ENCODE results near the gene SMARCC2. TPM values are rescaled to one million over a fixed set of nuclear protein-coding genes. Genes with fewer than 3 reads are reported as not detected.

SMARCC2 gene
- total and polyA plus RNA-seq, 2 of the 13 experiments (the other 11 are each of a cell fraction or from before 2014, with no cell fraction given) = 21.3 to 24.1 TPM

DNA sequence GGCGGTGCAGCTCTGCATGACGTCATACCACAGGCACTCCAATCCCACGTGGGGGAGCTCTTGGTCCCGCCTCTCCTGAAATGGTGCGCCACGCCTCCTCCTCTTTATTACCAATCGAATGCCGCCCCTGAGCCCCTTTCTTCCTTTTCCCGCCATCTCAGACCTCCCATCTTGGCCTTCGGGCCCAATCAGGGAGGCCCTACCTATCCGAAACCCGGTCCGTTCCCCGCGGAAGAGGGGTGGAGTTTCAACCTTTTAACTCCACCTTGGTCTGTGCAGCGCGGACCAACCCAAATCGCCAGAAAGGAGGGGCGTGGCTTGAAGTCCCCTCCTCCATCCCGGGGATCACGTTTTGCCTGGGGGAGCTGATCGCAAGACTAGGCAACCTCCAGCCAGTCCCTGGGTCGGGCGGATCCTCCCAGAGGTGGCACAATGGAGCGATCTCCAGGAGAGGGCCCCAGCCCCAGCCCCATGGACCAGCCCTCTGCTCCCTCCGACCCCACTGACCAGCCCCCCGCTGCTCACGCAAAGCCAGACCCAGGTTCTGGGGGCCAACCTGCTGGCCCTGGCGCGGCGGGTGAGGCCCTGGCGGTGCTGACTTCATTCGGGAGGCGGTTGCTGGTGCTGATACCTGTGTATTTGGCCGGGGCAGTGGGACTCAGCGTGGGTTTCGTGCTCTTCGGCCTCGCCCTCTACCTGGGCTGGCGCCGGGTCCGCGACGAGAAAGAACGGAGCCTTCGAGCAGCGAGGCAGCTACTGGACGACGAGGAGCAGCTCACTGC, 61.2 kb downstream of the SMARCC2 start, which contains the start of gene ESYT1 (continued):
- no peak for TF ChIP-seq LRRFIP1 (CRISPR knock-in tag; conservative IDR thresholded peaks at IDR 0.05)
- 0 out of 2 replicates have a peak, but pooled peaks have one; percentile 13 for TF ChIP-seq ZNF383 (CRISPR knock-in tag; IDR thresholded peaks at IDR 0.05; ENCODE audit: borderline replicate concordance)
- TF ChIP-seq CBX5 (CRISPR knock-in tag; IDR thresholded peaks at IDR 0.05; ENCODE audit: borderline replicate concordance) = no peak
- TF ChIP-seq ZBTB37 (CRISPR knock-in tag; IDR thresholded peaks at IDR 0.05) = no peak
- TF ChIP-seq ZNF691 (CRISPR knock-in tag; IDR thresholded peaks at IDR 0.05; ENCODE audit: borderline replicate concordance, low read depth) = 0 out of 2 replicates have a peak, but pooled peaks have one; percentile 25
- TF ChIP-seq MED13 (CRISPR knock-in tag; IDR thresholded peaks at IDR 0.05) = no peak
- TF ChIP-seq ZNF432 (CRISPR knock-in tag; IDR thresholded peaks at IDR 0.05; ENCODE audit: borderline replicate concordance) = no peak
- TF ChIP-seq PITX1 (CRISPR knock-in tag; IDR thresholded peaks at IDR 0.05) = peak; percentile 32; the same call in 1 of the 2 replicates
- peak; percentile 26; the same call in 1 of the 2 replicates for TF ChIP-seq SIN3A (IDR thresholded peaks at IDR 0.05; ENCODE audit: borderline replicate concordance, low read depth, low read length)
- TF ChIP-seq KDM1A (CRISPR knock-in tag; IDR thresholded peaks at IDR 0.05) = no peak
- 0 out of 2 replicates have a peak, but pooled peaks have one; percentile 15 for TF ChIP-seq ZNF766 (CRISPR knock-in tag; IDR thresholded peaks at IDR 0.05; ENCODE audit: borderline replicate concordance)
- no peak for TF ChIP-seq SCMH1 (CRISPR knock-in tag; IDR thresholded peaks at IDR 0.05; ENCODE audit: borderline replicate concordance)
- TF ChIP-seq, protein P1, sequence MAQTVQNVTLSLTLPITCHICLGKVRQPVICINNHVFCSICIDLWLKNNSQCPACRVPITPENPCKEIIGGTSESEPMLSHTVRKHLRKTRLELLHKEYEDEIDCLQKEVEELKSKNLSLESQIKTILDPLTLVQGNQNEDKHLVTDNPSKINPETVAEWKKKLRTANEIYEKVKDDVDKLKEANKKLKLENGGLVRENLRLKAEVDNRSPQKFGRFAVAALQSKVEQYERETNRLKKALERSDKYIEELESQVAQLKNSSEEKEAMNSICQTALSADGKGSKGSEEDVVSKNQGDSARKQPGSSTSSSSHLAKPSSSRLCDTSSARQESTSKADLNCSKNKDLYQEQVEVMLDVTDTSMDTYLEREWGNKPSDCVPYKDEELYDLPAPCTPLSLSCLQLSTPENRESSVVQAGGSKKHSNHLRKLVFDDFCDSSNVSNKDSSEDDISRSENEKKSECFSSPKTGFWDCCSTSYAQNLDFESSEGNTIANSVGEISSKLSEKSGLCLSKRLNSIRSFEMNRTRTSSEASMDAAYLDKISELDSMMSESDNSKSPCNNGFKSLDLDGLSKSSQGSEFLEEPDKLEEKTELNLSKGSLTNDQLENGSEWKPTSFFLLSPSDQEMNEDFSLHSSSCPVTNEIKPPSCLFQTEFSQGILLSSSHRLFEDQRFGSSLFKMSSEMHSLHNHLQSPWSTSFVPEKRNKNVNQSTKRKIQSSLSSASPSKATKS (CRISPR knock-in tag; IDR thresholded peaks at IDR 0.05) = no peak
- TF ChIP-seq IRX3 (CRISPR knock-in tag; IDR thresholded peaks at IDR 0.05; ENCODE audit: borderline replicate concordance, low read depth) = no peak; the same call in 1 of the 2 replicates
- no peak for TF ChIP-seq TGIF2 (CRISPR knock-in tag; IDR thresholded peaks at IDR 0.05)
- TF ChIP-seq ZNF652 (CRISPR knock-in tag; IDR thresholded peaks at IDR 0.05; ENCODE audit: borderline replicate concordance, low read depth) = no peak
